ENCODE results near the gene COL6A1.

COL6A1 gene

GRCh38 chr21:46049890-46050667 lies 68.5 kb downstream of the COL6A1 start:
- DNase-seq (ENCODE audit: low read depth in 2 of 2) = no peak

DNA sequence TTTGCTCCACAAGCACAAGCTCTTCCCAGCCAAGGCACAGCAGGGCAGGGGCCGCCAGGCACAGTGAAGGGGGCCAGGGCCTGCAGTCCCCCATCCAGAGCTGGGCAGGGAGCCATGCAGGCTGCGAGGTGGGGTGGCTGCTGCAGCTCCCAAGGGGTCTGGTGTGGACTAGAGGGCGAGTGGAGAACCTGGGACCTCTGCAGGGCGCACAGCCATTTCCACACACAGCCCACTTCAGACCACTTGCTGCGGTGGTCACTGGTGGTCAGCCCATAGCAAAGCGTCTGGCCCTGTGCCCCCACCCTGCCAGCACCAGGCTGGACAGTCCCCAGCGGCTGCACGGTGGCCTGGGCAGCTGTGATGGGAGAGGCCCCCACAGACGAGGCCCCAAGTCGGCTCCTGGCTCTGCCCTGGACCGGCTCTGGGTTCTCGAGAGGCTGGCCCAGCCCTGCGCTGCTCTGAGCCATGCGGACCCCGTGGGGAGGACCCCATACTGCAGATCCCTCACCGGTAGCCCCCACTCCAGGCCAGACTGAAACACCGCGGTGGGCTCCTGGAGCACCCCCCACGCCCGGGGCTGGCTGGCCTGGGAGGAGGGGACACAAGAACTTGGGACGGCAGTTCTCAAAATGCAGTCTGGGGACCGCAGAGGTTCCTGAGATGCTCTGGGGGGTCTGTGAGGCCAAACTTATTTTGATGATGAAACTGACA lies 69.3 kb downstream of the COL6A1 start:
- no peak for DNase-seq (ENCODE audit: low read depth in 2 of 2)

DNA sequence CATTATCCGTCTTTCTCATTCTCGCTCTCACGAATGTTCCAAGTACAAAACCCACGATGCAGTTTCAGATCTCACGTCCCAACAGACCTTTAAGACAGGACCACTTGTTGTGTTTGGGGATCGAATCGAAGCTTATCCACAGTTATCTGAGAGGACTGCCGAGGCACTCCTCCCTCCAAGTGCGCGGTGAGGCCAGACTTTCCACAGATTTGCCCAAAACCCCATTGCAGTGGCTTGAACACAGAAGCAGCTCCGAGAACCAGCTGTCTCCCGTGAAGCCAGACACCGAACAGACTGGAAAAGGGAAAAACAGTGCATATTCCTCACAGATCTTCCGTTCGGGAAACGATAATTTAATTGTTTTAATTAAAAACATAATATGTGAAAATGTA lies 69.8 kb downstream of the COL6A1 start:
- no peak for DNase-seq (ENCODE audit: low read depth in 2 of 2)

DNA sequence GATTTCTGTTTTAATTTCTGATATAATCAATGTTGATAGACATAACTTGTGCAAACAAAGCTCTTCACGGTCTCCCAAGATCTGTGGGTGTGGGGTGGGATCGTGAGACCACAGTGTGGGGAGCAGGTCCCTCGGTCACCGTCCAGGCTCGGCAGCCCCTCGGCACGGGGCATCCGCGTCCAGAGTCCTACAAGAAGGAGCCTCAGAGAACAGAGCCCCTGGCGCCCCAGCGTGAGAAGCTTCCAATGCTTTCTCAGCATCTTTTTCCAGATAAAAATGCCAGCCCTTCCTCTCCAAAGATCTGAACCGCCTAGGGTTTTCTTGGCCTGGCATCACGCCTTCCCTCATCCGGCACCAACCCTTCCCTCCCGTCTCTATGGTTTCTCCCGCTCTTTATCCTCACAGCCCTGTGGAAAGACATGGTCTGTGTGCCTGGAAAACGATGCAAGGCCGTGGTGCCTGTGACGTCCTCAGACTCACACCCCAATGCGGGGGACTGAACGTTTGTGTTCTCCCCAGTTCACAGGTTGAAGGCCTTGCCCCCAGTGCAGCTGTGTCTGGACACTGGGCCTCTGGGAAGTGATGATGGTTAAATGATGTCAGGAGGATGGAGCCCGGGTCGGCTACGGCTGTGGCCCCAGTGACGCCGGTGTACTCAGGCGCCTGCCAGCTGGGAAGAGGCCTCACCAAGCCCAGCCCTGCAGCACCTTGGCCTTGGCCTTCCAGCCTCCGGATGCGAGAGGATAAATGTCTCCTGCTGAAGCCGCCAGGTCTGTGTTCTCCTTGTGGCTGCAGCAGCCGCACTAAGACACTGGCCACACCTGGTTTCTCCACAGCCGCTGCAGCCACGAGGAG lies 70.5 kb downstream of the COL6A1 start:
- DNase-seq (ENCODE audit: low read depth in 2 of 2) = no peak

DNA sequence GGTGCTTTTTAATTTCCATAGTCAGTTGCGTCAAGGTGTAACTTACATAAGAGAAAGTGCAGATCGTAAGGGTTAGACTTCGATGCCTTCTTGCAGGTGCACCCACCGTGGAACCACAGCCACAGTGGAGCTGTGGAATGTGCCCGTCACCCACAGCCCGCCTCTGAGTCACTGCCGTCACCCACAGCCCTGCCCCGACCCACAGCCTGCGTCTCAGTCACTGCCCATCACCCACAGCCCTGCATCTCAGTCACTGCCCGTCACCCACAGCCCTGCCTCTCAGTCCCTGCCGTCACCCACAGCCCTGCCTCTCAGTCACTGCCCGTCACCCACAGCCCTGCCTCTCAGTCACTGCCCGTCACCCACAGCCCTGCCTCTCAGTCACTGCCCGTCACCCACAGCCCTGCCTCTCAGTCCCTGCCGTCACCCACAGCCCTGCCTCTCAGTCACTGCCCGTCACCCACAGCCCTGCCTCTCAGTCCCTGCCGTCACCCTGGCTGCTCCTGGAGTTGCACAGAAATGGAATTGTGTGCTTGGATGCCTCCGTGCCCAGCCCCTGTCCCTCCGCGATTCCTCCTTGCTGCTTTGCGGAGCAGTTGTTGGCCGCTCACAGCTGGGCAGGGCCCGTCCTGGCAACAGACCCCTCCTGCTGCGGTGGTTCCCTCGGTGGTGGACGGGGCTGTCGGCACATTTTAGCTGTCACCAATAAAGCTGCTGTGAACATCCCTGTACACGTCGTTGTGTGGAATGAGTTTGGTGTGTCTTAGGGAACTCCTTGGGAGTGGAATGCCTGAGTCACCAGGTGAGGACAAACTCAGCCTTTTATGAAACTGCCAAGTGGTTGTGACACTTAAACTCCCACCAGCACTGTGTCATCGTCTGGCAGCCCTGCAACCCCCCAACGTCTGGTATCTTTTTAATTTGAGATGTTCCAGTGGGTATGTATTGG lies 71.4 kb downstream of the COL6A1 start:
- peak in 1 of 2 donors; percentile 25 for DNase-seq (ENCODE audit: low read depth in 2 of 2)

GRCh38 chr21:46054031-46054430 lies 72.5 kb downstream of the COL6A1 start:
- DNase-seq (ENCODE audit: low read depth in 2 of 2) = no peak

- DNase-seq (ENCODE audit: low read depth in 2 of 2) = no peak
These were observed 72.9 kb downstream of the COL6A1 start for GRCh38 chr21:46054451-46054881.

Data from activated CD4-positive, alpha-beta T cell treated with anti-CD3 and anti-CD28 coated beads for 24 hours (primary cell).